Endothelial cell of umbilical vein (primary cell): Measurements from ENCODE around the gene TESPA1. TPM values are rescaled to one million over a fixed set of nuclear protein-coding genes. Genes with fewer than 3 reads are reported as not detected.

ENCODE experiments used
- BruUV-seq: library from RNA; stranded (reverse); fragments of 400-500 nt; replicated peaks from 2 replicates; lab custom pipeline; 2021; lab: Mats Ljungman, UMichigan
- CTCF ChIA-PET: fragments of 300-600, 350-600 bp; sonication (Branson Sonifier 250); formaldehyde crosslinking; loops from one replicate; lab custom pipeline; 2021; ENCODE audit warnings: antibody characterized with exemption, inconsistent platforms; lab: Charles Lee
- POLR2A ChIA-PET: fragments of 300-600, 350-600 bp; sonication (Branson Sonifier 250); formaldehyde crosslinking; loops from one replicate; lab custom pipeline; 2021; ENCODE audit warnings: antibody characterized with exemption, inconsistent platforms; lab: Charles Lee
- DNase-seq: peaks from one replicate; pipeline ENCODE4 v3.0.0-alpha.2; 2011; ENCODE audit warnings: low read depth, low spot score
- FAIRE-seq: peaks from 2 replicates; lab custom pipeline; 2011; peaks lifted over from hg19 to GRCh38; lab: Jason Lieb, UNC
- H2AFZ ChIP-seq: 2 replicates; pipeline ENCODE4 v1.6.0; 2012; ENCODE audit warnings: low read depth, low read length, control low read depth, inconsistent platforms
- H3K27ac ChIP-seq: 2 replicates; pipeline ENCODE4 v1.5.1; 2011; ENCODE audit warnings: low read depth, mild to moderate bottlenecking, control low read depth, low read length, moderate library complexity; ENCODE audit not compliant: insufficient read depth
- H3K27me3 ChIP-seq, 2 experiments: 2 replicates each; pipeline versions ENCODE4 v1.6.0 to v1.6.1; 2011; ENCODE audit warnings: low read length in 2 of 2, mixed read lengths in 1 of 2; ENCODE audit not compliant: control insufficient read depth in 2 of 2, insufficient read depth in 2 of 2
- H3K36me3 ChIP-seq, 2 experiments: 2 replicates in 1 of 2; 3 replicates in 1 of 2; pipeline ENCODE4 v1.5.1; 2011; ENCODE audit warnings: low read length in 2 of 2, mild to moderate bottlenecking in 1 of 2, moderate library complexity in 1 of 2; ENCODE audit not compliant: control insufficient read depth in 2 of 2, insufficient read depth in 2 of 2; ENCODE audit errors: extremely low read depth in 1 of 2
- H3K4me1 ChIP-seq: 3 replicates; pipeline ENCODE4 v1.5.1; 2011; ENCODE audit warnings: mild to moderate bottlenecking, low read length; ENCODE audit not compliant: control insufficient read depth, insufficient read depth; ENCODE audit errors: extremely low read depth
- H3K4me2 ChIP-seq: 2 replicates; pipeline ENCODE4 v1.6.1; 2011; ENCODE audit warnings: low read length, control low read depth, mixed read lengths; ENCODE audit not compliant: insufficient read depth
- H3K4me3 ChIP-seq, 3 experiments: fragments of 200-600 bp in 1 of 3; sonication (generic), shearing (Covaris generic) in 1 of 3; replicated peaks in 1 of 3; 2 replicates each; pipeline ENCODE4 v1.5.1; 2011 to 2016; ENCODE audit warnings: control low read depth in 3 of 3, low read length in 3 of 3, mild to moderate bottlenecking in 2 of 3, inconsistent platforms in 1 of 3, low read depth in 1 of 3, moderate library complexity in 1 of 3; ENCODE audit not compliant: insufficient read depth in 1 of 3
- H3K79me2 ChIP-seq: 2 replicates; pipeline ENCODE4 v1.6.0; 2012; ENCODE audit warnings: low read length, inconsistent platforms; ENCODE audit not compliant: control insufficient read depth, insufficient read depth
- H3K9ac ChIP-seq: replicated peaks from 2 replicates; pipeline ENCODE3; 2011; ENCODE audit warnings: low read length, control low read depth; ENCODE audit not compliant: insufficient read depth; ENCODE audit errors: extremely low read depth
- H3K9me1 ChIP-seq: replicated peaks from 3 replicates; pipeline ENCODE4 v1.6.0; 2011; ENCODE audit warnings: mild to moderate bottlenecking, low read length; ENCODE audit not compliant: control insufficient read depth, insufficient read depth; ENCODE audit errors: extremely low read depth
- H3K9me3 ChIP-seq: replicated peaks from 2 replicates; pipeline ENCODE4 v1.5.1; 2012; ENCODE audit warnings: low read length, inconsistent platforms; ENCODE audit not compliant: control insufficient read depth, insufficient read depth
- H4K20me1 ChIP-seq: replicated peaks from 2 replicates; pipeline ENCODE3; 2011; ENCODE audit warnings: mild to moderate bottlenecking, low read length; ENCODE audit not compliant: control insufficient read depth, insufficient read depth; ENCODE audit errors: extremely low read depth
- EZH2 ChIP-seq: IDR thresholded peaks from 2 replicates; pipeline ENCODE4 v1.6.1; 2012; ENCODE audit warnings: borderline replicate concordance, low read depth, mild to moderate bottlenecking, moderate library complexity, low read length, inconsistent platforms; ENCODE audit not compliant: severe bottlenecking
- FOS ChIP-seq: IDR thresholded peaks from 2 replicates; pipeline ENCODE4 v1.6.1; 2011; ENCODE audit warnings: mild to moderate bottlenecking, low read length, moderate library complexity, borderline replicate concordance; ENCODE audit not compliant: insufficient read depth
- GATA2 ChIP-seq: IDR thresholded peaks from 2 replicates; pipeline ENCODE4 v1.7.0; 2011; ENCODE audit warnings: low read depth, mild to moderate bottlenecking, moderate library complexity, mixed read lengths, low read length; ENCODE audit not compliant: insufficient read length, insufficient read depth
- JUN ChIP-seq: IDR thresholded peaks from 2 replicates; pipeline ENCODE4 v1.6.1; 2011; ENCODE audit warnings: borderline replicate concordance, low read depth; ENCODE audit not compliant: insufficient read length, insufficient read depth
- MYC ChIP-seq: IDR thresholded peaks from one replicate; pipeline ENCODE4 v1.6.1; 2011; ENCODE audit warnings: mild to moderate bottlenecking, low read depth, low read length
- POLR2A ChIP-seq: IDR thresholded peaks from 2 replicates; pipeline ENCODE4 v1.6.1; 2012; ENCODE audit warnings: low read depth, mild to moderate bottlenecking, control low read depth, low read length
- POLR2AphosphoS5 ChIP-seq: IDR thresholded peaks from 2 replicates; pipeline ENCODE4 v1.6.1; 2012; ENCODE audit warnings: low read depth, mild to moderate bottlenecking, control low read depth, low read length, moderate library complexity; ENCODE audit not compliant: insufficient read depth
- dilution Hi-C: fragments of 300-500 bp; cut with MboI; formaldehyde crosslinking; loops from one replicate; pipeline ENCODE4 v1.15.0; 2019; ENCODE audit warnings: low sequenced_read_pairs; ENCODE audit not compliant: extremely low pct_ligation_motif_present
- intact Hi-C: fragments of 100-400 bp; cut with micrococcal nuclease; formaldehyde crosslinking; loops from one replicate; pipeline ENCODE4 v1.10.0; 2022
- polyA plus RNA-seq, 4 experiments: library from polyadenylated mRNA; depleted of rRNA in 3 of 4; stranded (reverse) in 3 of 4; unstranded in 1 of 4; fragments of >200 nt; gene quantifications; 2 replicates each; pipeline versions ENCODE4 v1.2.1 to v1.2.3, GENCODE V29; 2011 to 2012; ENCODE audit warnings: missing spikeins in 1 of 4
- total RNA-seq: library from RNA; stranded (reverse); gene quantifications from 2 replicates; pipeline ENCODE4 v1.2.3, GENCODE V29; 2021
- TF ChIP-seq, protein P1 (sequence below): IDR thresholded peaks from 2 replicates; pipeline ENCODE4 v1.6.1; 2011; ENCODE audit not compliant: insufficient read depth, insufficient read length
- TF ChIP-seq, protein P2 (sequence below), 2 donors: IDR thresholded peaks; 1 replicate in 1 of 2; 2 replicates in 1 of 2; pipeline ENCODE4 v1.5.1; 2011; ENCODE audit warnings: low read length in 2 of 2, mild to moderate bottlenecking in 2 of 2, moderate library complexity in 2 of 2, control low read depth in 1 of 2, inconsistent platforms in 1 of 2, low read depth in 1 of 2; ENCODE audit not compliant: insufficient read depth in 1 of 2; ENCODE audit errors: extremely low read depth in 1 of 2

Gene TESPA1
- total and polyA plus RNA-seq, 2 donors (not counting 3 experiments of a cell fraction or from before 2014, with no cell fraction given): not detected

DNA sequence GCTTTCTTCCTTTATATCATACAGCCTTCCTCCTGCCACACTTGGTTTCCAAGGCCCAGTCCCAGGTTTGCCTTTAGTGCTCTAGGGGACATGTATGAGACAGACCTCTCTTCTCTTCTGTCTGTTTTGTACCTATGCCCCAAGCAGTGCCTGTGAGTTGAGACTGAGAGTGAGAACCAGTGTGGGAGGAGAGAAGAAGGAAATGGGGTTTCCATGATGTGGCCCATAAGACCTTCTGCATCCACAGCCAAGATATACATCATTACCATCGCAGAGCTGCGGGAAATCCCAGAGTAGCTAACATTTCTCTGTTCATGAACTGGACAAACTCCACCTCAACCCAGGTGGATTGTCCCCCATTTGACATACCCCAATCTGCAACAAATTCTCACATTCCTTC lies 2.8 kb downstream of the TESPA1 start:
- no peaks in the 10 kb centered on the region for H3K79me2 ChIP-seq
- peaks cover 0 to 5% of the 10 kb centered on the region in 2 experiments for H3K27me3 ChIP-seq
- no peak overlapping the region for H3K4me3 ChIP-seq
- H4K20me1 ChIP-seq: no peaks in the 10 kb centered on the region
- H3K9me1 ChIP-seq: no peaks in the 10 kb centered on the region
- H3K9me3 ChIP-seq: no peaks in the 10 kb centered on the region
- POLR2A ChIA-PET: no interaction called here
- FAIRE-seq (no peak), DNase-seq (no peak)
- CTCF ChIA-PET: interaction anchor here (0.9 to 2.4 kb wide), 2 partner anchors 11 to 87 kb away, joined by 3 to 12 read pairs; no protein-coding TSS in a partner anchor
- no peak overlapping the region for H3K27ac ChIP-seq
- no peak overlapping the region for H2AFZ ChIP-seq
- no peak overlapping the region for H3K9ac ChIP-seq
- H3K4me2 ChIP-seq: no peak overlapping the region
- TF ChIP-seq GATA2 (no peak), EZH2 (no peak), POLR2AphosphoS5 (no peak), JUN (no peak), POLR2A (no peak), FOS (no peak), MYC (no peak)
- TF ChIP-seq, protein P1, sequence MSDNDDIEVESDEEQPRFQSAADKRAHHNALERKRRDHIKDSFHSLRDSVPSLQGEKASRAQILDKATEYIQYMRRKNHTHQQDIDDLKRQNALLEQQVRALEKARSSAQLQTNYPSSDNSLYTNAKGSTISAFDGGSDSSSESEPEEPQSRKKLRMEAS: no peak
- TF ChIP-seq, protein P2, sequence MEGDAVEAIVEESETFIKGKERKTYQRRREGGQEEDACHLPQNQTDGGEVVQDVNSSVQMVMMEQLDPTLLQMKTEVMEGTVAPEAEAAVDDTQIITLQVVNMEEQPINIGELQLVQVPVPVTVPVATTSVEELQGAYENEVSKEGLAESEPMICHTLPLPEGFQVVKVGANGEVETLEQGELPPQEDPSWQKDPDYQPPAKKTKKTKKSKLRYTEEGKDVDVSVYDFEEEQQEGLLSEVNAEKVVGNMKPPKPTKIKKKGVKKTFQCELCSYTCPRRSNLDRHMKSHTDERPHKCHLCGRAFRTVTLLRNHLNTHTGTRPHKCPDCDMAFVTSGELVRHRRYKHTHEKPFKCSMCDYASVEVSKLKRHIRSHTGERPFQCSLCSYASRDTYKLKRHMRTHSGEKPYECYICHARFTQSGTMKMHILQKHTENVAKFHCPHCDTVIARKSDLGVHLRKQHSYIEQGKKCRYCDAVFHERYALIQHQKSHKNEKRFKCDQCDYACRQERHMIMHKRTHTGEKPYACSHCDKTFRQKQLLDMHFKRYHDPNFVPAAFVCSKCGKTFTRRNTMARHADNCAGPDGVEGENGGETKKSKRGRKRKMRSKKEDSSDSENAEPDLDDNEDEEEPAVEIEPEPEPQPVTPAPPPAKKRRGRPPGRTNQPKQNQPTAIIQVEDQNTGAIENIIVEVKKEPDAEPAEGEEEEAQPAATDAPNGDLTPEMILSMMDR (IDR thresholded peaks at IDR 0.05; ENCODE audit: extremely low read depth in 1 of 2, insufficient read depth in 1 of 2, low read depth in 1 of 2, low read length in 2 of 2): no peak
- no peaks in the 10 kb centered on the region for H3K36me3 ChIP-seq
- intact Hi-C loops: no loop called here
- dilution Hi-C loops: no loop called here
- BruUV-seq: no TSS peak
- no peaks in the 10 kb centered on the region for H3K4me1 ChIP-seq
